T-helper 2 cell treated with Interferon-gamma antibody and Interleukin-4, amounts not matched to agents 5 μg/mL and 100 μg/mL, for 36 hours (primary cell): ENCODE data around the gene CPNE4.

Experiments used
- DNase-seq: peaks from one replicate; pipeline ENCODE4 v3.0.0; 2021; ENCODE audit warnings: low spot score
- H3K27ac Mint-ChIP-seq: one replicate; pipeline ENCODE4 v1.8.0; 2021; ENCODE audit warnings: mild to moderate bottlenecking, mixed read lengths
- H3K27me3 Mint-ChIP-seq: one replicate; pipeline ENCODE4 v1.8.0; 2021; ENCODE audit warnings: low read depth, mixed read lengths
- H3K36me3 Mint-ChIP-seq: one replicate; pipeline ENCODE4 v1.8.0; 2021; ENCODE audit warnings: low read depth, mixed read lengths
- H3K4me1 Mint-ChIP-seq: one replicate; pipeline ENCODE4 v1.8.0; 2021; ENCODE audit warnings: low read depth, mixed read lengths
- H3K4me3 Mint-ChIP-seq: one replicate; pipeline ENCODE4 v1.8.0; 2022; ENCODE audit warnings: mild to moderate bottlenecking, moderate library complexity, mixed read lengths
- H3K9me3 Mint-ChIP-seq: one replicate; pipeline ENCODE4 v1.8.0; 2021; ENCODE audit warnings: mixed read lengths

The CPNE4 gene

GRCh38 chr3:131636266-131636775 is 398.5 kb downstream of the CPNE4 start:
- Mint-ChIP-seq H3K4me1 (no peaks in the 10 kb centered on the region), H3K9me3 (no peaks in the 10 kb centered on the region), H3K4me3 (no peak overlapping the region), H3K36me3 (no peaks in the 10 kb centered on the region), H3K27me3 (peaks cover 12% of the 10 kb centered on the region), H3K27ac (no peak overlapping the region)
- no peak for DNase-seq

DNA sequence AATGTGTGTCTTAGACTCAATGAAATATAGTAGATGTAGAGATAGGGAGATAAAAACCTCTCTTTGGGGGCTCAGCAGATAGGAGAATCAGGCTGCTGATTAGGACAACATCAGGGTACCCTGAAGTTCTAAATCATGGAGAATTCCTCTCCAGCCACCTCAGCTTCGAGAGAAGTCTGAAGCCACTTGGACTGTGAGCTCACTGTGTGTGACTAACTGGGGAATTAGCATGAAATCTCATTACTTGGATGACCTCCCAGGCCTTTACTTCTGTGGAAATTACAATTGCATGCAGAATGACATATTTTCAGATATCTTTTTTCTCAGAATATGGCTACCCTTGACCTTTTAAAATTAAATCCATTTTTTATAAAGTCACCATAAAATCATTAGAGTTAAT is 404.0 kb downstream of the CPNE4 start:
- H3K9me3 Mint-ChIP-seq: no peaks in the 10 kb centered on the region
- H3K4me3 Mint-ChIP-seq: no peak overlapping the region
- H3K27ac Mint-ChIP-seq: no peak overlapping the region
- no peaks in the 10 kb centered on the region for H3K36me3 Mint-ChIP-seq
- H3K4me1 Mint-ChIP-seq: no peaks in the 10 kb centered on the region
- H3K27me3 Mint-ChIP-seq: peaks cover 8% of the 10 kb centered on the region
- no peak for DNase-seq

GRCh38 chr3:131630097-131630496 is 404.7 kb downstream of the CPNE4 start:
- no peak overlapping the region for H3K27ac Mint-ChIP-seq
- no peaks in the 10 kb centered on the region for H3K4me1 Mint-ChIP-seq
- no peaks in the 10 kb centered on the region for H3K36me3 Mint-ChIP-seq
- H3K4me3 Mint-ChIP-seq: no peak overlapping the region
- no peaks in the 10 kb centered on the region for H3K9me3 Mint-ChIP-seq
- DNase-seq: no peak
- peaks cover 8% of the 10 kb centered on the region for H3K27me3 Mint-ChIP-seq

- Mint-ChIP-seq H3K27ac (no peak overlapping the region), H3K36me3 (no peaks in the 10 kb centered on the region), H3K4me1 (no peaks in the 10 kb centered on the region), H3K27me3 (peaks cover 5% of the 10 kb centered on the region), H3K9me3 (no peaks in the 10 kb centered on the region), H3K4me3 (no peak overlapping the region)
- no peak for DNase-seq
These were observed 411.4 kb downstream of the CPNE4 start for GRCh38 chr3:131623431-131623830.

- Mint-ChIP-seq H3K36me3 (no peaks in the 10 kb centered on the region), H3K4me1 (no peaks in the 10 kb centered on the region), H3K27me3 (peaks cover 7% of the 10 kb centered on the region), H3K9me3 (no peaks in the 10 kb centered on the region), H3K27ac (no peak overlapping the region), H3K4me3 (no peak overlapping the region)
- DNase-seq: no peak
These were observed 412.1 kb downstream of the CPNE4 start for GRCh38 chr3:131622726-131623125.

GRCh38 chr3:131620977-131621376 is 413.8 kb downstream of the CPNE4 start:
- DNase-seq: no peak
- Mint-ChIP-seq H3K9me3 (no peaks in the 10 kb centered on the region), H3K4me3 (no peak overlapping the region), H3K4me1 (no peaks in the 10 kb centered on the region), H3K27ac (no peak overlapping the region), H3K27me3 (peaks cover 11% of the 10 kb centered on the region), H3K36me3 (no peaks in the 10 kb centered on the region)

GRCh38 chr3:131619821-131620220 is 415.0 kb downstream of the CPNE4 start:
- no peak for DNase-seq
- Mint-ChIP-seq H3K27ac (no peak overlapping the region), H3K36me3 (no peaks in the 10 kb centered on the region), H3K4me3 (no peak overlapping the region), H3K9me3 (no peaks in the 10 kb centered on the region), H3K4me1 (no peaks in the 10 kb centered on the region), H3K27me3 (peaks cover 11% of the 10 kb centered on the region)

GRCh38 chr3:131616719-131617118 is 418.1 kb downstream of the CPNE4 start:
- H3K27me3 Mint-ChIP-seq: peaks cover 18% of the 10 kb centered on the region
- no peak for DNase-seq
- no peaks in the 10 kb centered on the region for H3K36me3 Mint-ChIP-seq
- H3K4me3 Mint-ChIP-seq: no peak overlapping the region
- no peaks in the 10 kb centered on the region for H3K4me1 Mint-ChIP-seq
- no peaks in the 10 kb centered on the region for H3K9me3 Mint-ChIP-seq
- no peak overlapping the region for H3K27ac Mint-ChIP-seq

GRCh38 chr3:131612745-131613144 is 422.1 kb downstream of the CPNE4 start:
- Mint-ChIP-seq H3K4me3 (no peak overlapping the region), H3K27ac (no peak overlapping the region), H3K4me1 (peaks cover 3% of the 10 kb centered on the region), H3K27me3 (peaks cover 18% of the 10 kb centered on the region), H3K9me3 (no peaks in the 10 kb centered on the region), H3K36me3 (no peaks in the 10 kb centered on the region)
- no peak for DNase-seq

- no peaks in the 10 kb centered on the region for H3K36me3 Mint-ChIP-seq
- no peak for DNase-seq
- peaks cover 19% of the 10 kb centered on the region for H3K27me3 Mint-ChIP-seq
- H3K4me3 Mint-ChIP-seq: no peak overlapping the region
- peaks cover 3% of the 10 kb centered on the region for H3K4me1 Mint-ChIP-seq
- H3K27ac Mint-ChIP-seq: no peak overlapping the region
- H3K9me3 Mint-ChIP-seq: no peaks in the 10 kb centered on the region
These were observed 424.6 kb downstream of the CPNE4 start for GRCh38 chr3:131610174-131610573.

- no peak for DNase-seq
- Mint-ChIP-seq H3K27me3 (peaks cover 14% of the 10 kb centered on the region), H3K4me1 (peaks cover 3% of the 10 kb centered on the region), H3K4me3 (no peak overlapping the region), H3K9me3 (no peaks in the 10 kb centered on the region), H3K27ac (no peak overlapping the region), H3K36me3 (no peaks in the 10 kb centered on the region)
These were observed 426.1 kb downstream of the CPNE4 start for GRCh38 chr3:131608741-131609140.

DNA sequence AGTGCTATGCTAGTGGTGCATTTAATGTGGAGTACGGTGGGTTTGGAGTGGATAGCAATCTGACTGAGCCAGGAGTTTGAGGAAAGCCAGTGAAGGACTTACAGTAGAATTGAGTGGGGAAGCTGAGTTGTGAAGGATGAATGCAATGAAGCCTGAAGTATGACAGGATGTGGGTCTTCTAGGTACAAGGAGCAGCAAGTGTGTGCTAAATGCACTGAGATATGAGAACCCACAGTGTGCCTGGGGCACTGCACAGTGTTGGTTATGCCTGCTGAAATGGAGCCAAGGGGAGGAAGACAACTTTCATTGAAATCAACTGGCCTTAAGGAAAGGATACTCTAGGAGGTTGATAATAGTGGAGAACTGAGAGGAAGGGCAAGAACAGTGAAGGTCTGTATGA is 426.5 kb downstream of the CPNE4 start:
- H3K4me1 Mint-ChIP-seq: peaks cover 3% of the 10 kb centered on the region
- DNase-seq: no peak

DNA sequence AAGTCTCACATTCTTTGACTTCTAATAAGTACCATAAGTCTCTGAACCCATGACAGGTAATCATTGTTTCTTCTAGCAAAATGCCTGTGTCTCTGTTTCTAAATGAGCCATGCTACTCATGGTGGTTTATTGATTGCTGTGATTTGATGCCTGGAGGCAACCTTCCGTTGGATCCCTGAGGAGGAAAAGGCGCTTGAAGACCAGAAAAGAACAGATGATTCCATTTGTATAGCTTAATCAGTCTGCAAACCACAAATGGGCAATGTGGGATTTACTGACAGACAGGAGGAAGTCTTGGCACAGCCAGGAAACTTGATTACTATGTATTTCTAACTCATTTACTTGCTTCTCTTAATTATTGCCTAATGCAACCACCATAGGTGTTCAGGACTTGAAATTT is 428.9 kb downstream of the CPNE4 start:
- DNase-seq: no peak
- H3K9me3 Mint-ChIP-seq: no peaks in the 10 kb centered on the region
- no peak overlapping the region for H3K4me3 Mint-ChIP-seq
- peaks cover 9% of the 10 kb centered on the region for H3K27me3 Mint-ChIP-seq
- H3K27ac Mint-ChIP-seq: no peak overlapping the region
- H3K36me3 Mint-ChIP-seq: no peaks in the 10 kb centered on the region
- H3K4me1 Mint-ChIP-seq: peaks cover 3% of the 10 kb centered on the region

More for the DNA sequence above, 426.5 kb downstream of the CPNE4 start:
- Mint-ChIP-seq H3K9me3 (no peaks in the 10 kb centered on the region), H3K27ac (no peak overlapping the region), H3K27me3 (peaks cover 14% of the 10 kb centered on the region), H3K4me3 (no peak overlapping the region), H3K36me3 (no peaks in the 10 kb centered on the region)

DNA sequence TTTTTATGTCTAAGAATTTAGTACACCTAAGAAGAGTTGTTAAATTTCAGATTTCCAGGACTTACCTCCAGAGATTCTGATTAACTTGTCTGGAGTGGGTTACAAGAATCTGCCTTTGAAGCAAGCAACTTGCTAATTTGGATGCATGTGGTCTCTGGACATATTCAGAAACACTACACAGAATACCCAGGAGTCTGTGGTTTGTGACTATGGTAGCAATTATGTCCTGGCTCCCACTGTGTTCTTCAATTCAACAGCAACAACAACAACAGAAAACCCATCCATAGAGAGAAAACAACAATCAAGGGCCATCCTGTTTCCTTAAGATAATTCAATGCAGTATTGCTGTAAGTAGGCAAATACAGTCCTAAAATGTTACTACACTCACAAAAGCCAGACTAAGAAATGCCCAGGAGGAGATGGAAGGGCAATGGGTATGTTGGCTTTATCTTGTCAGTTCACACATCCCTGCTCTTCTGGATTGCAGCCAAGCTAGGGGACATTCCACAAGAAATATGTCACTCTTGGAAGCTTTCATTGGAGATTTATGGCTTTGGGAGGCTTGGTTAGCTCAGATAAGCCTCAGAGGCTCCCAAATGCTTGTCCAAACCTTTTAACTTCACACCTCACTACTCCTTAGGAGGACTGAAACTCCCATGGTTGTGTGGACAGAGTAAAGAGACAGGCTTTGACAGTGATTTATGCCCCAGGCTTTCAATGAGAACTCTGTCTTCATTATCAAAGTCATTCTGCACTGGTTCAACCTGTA is 432.6 kb downstream of the CPNE4 start:
- no peak overlapping the region for H3K4me3 Mint-ChIP-seq
- no peaks in the 10 kb centered on the region for H3K4me1 Mint-ChIP-seq
- DNase-seq: no peak
- no peak overlapping the region for H3K27ac Mint-ChIP-seq
- H3K9me3 Mint-ChIP-seq: no peaks in the 10 kb centered on the region
- no peaks in the 10 kb centered on the region for H3K36me3 Mint-ChIP-seq
- peaks cover 12% of the 10 kb centered on the region for H3K27me3 Mint-ChIP-seq

GRCh38 chr3:131597816-131598215 is 437.0 kb downstream of the CPNE4 start:
- Mint-ChIP-seq H3K27ac (no peak overlapping the region), H3K4me3 (no peak overlapping the region)
- DNase-seq: no peak

More at GRCh38 chr3:131597816-131598215, 437.0 kb downstream of the CPNE4 start:
- Mint-ChIP-seq H3K9me3 (no peaks in the 10 kb centered on the region), H3K36me3 (no peaks in the 10 kb centered on the region), H3K27me3 (peaks cover 13% of the 10 kb centered on the region), H3K4me1 (no peaks in the 10 kb centered on the region)
